Colon (tissue), 2 donors: ENCODE results near the gene ACLY.

Experiments used
- FAIRE-seq: peaks from 2 replicates; lab custom pipeline; 2012; peaks lifted over from hg19 to GRCh38; lab: Jason Lieb, UNC
- donor health status: control.
- donor health status: control.

ACLY gene

DNA sequence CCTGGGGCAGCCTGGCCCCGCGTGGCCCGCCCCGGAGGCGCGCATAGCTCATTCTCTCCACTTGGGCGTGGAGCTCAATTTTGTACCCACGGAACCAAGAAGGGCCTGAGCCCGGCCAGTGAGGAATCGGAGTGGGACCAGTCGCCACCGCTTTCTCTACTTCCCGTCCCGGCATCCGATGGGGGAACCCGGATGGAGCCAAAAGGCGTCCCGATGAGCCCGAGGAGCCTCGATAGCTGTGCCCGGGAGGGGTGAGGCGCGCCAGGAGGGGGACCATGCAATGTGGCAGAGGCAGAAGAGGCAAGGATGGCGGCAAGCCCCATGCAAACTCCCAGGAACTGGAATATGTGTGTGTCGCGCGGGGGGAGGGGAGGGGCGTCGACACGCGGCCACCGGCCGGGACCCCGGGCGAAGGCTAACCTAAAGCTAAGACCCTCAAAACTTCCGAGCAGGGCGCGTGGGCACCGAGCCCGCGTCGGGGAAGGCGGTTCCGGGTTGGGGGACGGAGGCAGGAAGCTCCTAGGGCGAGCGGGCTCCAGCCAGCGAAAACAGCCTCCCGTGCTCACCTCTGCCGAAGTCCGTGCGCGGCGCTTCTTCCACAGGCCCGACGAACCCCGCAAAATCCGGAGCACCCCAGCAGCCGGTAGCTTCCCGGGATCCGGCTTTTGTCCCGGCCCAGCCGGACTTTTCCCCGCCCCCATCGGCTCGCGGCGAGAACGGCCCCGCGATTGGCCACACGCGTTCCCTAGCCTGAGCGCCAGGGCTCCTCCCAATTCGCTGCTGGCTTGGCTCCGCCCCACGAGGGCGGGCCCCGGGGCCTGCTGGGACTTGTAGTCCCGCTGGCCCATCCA lies at the start of gene ACLY:
Gene ACLY (minus strand): TSS at position 638 of the 851 bp plus-strand sequence. CDS start 5,078 bp downstream, outside the sequence.
- no peak for FAIRE-seq

DNA sequence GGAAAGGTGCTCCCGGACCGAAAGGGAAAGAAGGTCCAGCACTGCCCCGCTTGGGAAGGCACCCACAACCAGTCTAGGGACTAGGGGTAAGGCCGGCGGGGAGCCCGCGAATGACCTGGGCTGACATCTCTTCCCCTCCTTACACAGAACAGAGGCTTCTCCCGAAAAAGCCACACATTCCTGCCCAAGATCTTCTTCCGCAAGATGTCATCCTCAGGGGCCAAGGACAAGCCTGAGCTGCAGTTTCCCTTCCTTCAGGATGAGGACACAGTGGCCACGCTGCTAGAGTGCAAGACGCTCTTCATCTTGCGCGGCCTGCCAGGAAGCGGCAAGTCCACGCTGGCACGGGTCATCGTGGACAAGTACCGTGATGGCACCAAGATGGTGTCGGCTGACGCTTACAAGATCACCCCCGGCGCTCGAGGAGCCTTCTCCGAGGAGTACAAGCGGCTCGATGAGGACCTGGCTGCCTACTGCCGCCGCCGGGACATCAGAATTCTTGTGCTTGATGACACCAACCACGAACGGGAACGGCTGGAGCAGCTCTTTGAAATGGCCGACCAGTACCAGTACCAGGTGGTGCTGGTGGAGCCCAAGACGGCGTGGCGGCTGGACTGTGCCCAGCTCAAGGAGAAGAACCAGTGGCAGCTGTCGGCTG lies 49.3 kb upstream of the ACLY start:
- FAIRE-seq = no peak

GRCh38 chr17:41967141-41967920 lies 48.6 kb upstream of the ACLY start:
- no peak for FAIRE-seq

DNA sequence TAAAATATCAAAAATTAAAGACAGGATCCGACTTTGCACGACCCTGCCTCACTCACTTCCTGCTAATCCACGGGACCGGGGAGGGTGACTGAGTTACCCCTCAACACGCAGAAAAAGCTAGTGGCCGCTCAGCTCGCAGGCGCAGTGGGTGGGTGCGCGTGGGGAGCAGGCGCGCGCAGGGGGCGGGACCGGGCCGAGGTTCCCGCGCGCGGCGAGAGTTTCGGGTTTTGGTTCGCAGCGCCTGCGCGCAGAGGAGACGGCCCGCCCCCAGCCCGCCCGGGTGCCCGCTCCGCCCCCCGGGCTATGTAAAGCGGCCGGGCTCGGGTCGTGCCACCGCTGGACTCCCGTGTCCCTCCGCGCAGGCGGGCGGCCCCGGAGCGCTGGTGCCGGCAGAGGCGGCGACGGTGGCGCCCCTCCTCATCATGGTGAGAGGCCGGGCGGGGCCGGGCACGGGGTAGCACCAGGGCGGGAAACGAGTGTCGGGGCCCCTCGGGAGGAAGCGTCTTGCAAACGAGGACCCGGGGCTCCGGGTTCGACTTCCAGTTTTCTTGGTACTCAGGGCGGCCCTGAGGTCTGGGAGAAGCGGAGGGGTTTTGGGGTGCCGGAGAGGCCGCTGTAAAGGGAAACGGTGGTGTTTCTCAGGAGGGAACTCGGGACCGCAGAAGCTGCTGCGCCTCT lies 47.9 kb upstream of the ACLY start, which contains the start of gene CNP:
Gene CNP (plus strand): TSS at position 333 of the 678 bp plus-strand sequence. CDS start 90 bp downstream, at position 423.
- FAIRE-seq = no peak

- FAIRE-seq = no peak
Observed at GRCh38 chr17:41965694-41966462, 47.1 kb upstream of the ACLY start.

GRCh38 chr17:41962768-41963434 lies 44.1 kb upstream of the ACLY start:
- no peak for FAIRE-seq

GRCh38 chr17:41962111-41962510 lies 43.4 kb upstream of the ACLY start:
- FAIRE-seq = no peak

GRCh38 chr17:41959336-41960095 lies 40.8 kb upstream of the ACLY start:
- FAIRE-seq = no peak

- no peak for FAIRE-seq
Observed at GRCh38 chr17:41959030-41959335, 40.2 kb upstream of the ACLY start.

DNA sequence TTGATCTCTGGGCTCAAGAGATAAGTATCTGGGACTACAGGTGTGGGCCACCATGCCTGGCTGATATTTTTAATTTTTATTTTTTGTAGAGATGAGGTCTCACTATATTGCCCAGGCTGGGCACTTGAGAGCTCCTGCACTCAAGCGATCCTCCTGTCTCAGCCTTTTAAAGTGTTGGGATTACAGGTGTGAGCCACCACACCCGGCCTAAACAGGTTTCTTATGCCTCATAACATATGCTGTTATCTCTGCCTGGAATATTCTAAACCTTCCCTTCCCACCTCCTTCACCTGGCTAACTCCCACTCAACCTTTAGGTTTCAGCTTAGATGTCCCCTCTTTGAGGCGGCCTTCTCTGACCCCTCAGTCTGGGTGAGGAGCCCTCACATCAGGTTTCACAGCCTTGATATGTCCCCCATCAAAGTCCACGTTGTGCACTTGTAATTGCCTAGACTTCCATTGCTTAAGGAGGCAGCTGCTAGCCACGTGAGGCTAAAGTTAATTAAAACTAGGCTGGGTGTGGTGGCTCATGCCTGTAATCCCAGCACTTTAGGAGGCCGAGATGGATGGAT lies 39.2 kb upstream of the ACLY start:
- FAIRE-seq = no peak

DNA sequence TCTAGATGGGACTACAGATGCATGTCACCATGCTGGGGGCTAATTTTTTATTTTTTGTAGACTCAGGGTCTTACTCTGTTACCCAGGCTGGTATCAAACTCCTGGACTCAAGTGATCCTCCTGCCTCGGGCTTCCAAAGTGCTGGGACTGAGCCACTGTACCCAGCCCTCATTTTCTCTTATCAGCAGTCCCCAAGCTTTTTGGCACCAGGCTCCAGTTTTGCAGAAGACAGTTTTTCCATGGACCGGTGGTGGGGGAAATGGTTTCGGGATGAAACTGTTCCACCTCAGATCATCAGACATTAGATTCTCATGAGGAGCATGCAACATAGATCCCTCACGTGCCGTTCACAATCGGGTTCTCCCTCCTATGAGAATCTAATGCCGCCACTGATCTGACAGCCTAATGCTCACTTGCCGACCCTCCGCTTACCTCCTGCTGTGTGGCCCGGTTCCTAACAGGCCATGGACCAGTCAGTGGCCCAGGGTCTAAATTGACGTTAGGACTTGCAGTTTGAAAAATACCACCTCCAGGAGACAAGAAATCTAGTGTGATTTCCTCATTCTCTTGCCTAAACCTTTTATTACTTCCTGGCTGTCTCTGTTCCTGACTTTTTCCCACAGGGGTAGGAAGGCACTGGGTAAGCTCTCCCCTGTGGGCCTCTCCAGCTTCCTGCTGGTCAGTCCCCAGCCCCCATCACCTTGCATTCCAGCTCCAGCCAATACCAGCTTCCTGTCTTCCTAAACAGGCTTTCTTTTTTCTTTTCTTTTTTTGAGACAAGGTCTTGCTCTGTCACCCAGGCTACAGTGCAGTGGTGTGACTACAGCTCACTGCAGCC lies 38.5 kb upstream of the ACLY start:
- no peak for FAIRE-seq

DNA sequence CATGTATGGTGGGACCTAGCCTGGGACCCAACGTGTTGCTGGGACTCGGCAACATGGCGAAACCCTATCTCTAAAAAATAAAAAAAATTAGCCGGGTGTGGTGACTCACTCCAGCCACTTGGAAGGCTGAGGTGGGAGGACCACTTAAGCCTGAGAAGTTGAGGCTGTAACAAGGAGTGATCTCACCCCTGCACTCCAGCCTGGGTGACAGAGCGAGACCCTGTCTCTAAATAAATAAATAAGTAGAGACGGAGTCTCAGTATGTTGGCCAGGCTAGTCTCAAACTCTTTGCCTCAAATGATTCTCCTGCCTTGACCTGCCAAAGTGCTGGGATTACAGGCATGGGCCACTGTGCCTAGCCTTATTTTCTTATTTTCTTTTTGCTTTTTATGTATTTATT lies 37.8 kb upstream of the ACLY start:
- no peak for FAIRE-seq

DNA sequence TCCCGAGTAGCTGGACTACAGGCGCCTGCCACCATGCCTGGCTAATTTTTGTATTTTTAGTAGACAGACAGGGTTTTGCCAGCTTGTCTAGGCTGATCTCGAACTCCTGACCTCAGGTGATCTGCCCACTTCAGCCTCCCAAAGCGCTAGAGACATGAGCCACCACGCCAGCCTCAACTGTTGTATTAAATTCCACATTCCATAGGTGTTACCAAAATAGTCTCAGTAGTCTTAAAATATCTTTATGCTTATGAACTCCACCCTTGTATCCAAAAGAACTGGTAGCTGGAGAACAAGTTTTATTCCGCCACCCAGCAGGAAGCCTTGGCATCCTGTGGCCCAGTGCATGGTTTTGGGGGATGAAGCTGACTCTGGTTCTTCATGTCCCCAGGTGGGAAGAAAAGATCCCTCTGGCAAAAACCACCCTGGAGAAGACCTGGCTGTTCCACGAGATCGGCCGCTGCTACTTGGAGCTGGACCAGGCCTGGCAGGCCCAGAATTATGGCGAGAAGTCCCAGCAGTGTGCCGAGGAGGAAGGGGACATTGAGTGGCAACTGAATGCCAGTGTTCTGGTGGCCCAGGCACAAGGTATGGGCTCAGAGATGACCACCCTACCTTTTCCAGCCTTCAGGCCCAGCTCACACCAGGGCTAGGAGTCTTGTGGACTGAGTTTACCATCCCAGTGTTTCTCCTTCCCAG lies 30.2 kb upstream of the ACLY start:
- FAIRE-seq = no peak

GRCh38 chr17:41944943-41945342 lies 26.2 kb upstream of the ACLY start:
- FAIRE-seq = no peak

- FAIRE-seq = no peak
Observed at GRCh38 chr17:41943492-41943891, 24.7 kb upstream of the ACLY start.

DNA sequence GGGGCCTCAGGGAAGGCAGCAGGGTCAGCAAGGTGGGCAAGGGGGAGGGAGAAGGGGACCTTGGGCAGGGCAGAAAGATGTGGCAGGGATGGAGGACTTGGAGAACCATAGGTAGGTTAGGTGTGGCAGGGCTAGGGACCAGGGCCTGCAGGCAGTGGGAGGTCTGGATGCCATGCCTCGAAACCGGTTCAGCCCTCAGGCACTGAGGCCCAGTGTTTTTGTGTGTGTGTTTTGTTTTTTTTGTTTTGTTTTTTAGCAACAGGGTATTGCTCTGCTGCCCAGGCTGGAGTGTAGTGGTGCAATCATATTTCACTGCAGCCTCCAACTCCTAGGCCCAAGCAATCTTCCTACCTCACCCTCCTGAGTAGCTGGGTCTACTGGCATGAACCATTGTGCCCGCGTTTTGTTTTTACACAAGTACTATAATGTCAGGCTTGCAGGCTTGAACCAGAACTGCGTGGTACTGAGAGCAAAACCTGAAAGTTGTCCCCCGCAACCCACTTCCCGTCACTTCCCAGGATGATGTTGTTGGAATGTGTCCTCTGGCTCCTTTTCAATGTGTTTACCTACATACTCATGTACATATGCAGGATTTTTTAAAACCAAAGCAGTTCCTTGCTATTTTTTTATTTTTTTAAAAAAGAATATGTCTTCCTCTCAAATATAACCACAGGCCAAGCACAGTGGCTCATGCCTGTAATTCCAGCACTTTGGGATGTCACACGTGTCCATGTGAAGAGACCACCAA lies 24.0 kb upstream of the ACLY start:
- FAIRE-seq = no peak

GRCh38 chr17:41941168-41941567 lies 22.4 kb upstream of the ACLY start:
- no peak for FAIRE-seq

GRCh38 chr17:41939693-41940090 lies 20.9 kb upstream of the ACLY start:
- FAIRE-seq = no peak
